ENCODE data around the gene PLPPR5.

PLPPR5 gene

GRCh38 chr1:98906809-98907208 lies 97.9 kb downstream of the PLPPR5 start:
- H3K9ac ChIP-seq (ENCODE audit: low read length): no peak overlapping the region
- H3K4me3 ChIP-seq (ENCODE audit: low read depth in 1 of 2, low read length in 2 of 2): no peak overlapping the region
- H3K36me3 ChIP-seq (ENCODE audit: insufficient read depth, low read length): no peaks in the 10 kb centered on the region
- no peaks in the 10 kb centered on the region for H3K4me1 ChIP-seq (ENCODE audit: insufficient read depth, low read length)
- H3K27ac ChIP-seq (ENCODE audit: low read depth, low read length): no peak overlapping the region
- H3K9me3 ChIP-seq (ENCODE audit: low read length): no peaks in the 10 kb centered on the region
- no peaks in the 10 kb centered on the region for H3K27me3 ChIP-seq (ENCODE audit: control insufficient read depth in 1 of 2, insufficient read depth in 2 of 2, low read length in 2 of 2)

DNA sequence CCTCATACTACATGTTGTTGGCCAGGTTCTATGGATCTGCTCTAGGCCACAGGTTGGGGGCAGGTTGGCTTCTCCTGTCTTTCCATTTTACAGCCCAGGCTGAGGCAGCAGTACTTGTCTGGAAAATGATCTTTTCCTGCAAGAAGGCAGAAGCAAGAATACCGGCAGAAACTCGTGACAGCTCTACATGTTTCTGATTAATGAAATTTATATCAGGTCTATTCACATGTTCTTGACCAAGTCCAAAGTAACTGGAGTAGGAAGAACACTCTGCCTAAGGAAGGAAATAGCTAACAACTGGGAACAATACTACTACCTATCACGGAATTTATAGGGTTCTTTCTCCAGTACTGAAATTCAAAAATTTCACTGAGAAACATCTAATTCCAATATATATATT lies 98.3 kb downstream of the PLPPR5 start:
- H3K27ac ChIP-seq (ENCODE audit: low read depth, low read length): no peak overlapping the region
- no peak overlapping the region for H3K9ac ChIP-seq (ENCODE audit: low read length)
- no peaks in the 10 kb centered on the region for H3K27me3 ChIP-seq (ENCODE audit: control insufficient read depth in 1 of 2, insufficient read depth in 2 of 2, low read length in 2 of 2)
- no peak overlapping the region for H3K4me3 ChIP-seq (ENCODE audit: low read depth in 1 of 2, low read length in 2 of 2)
- no peaks in the 10 kb centered on the region for H3K9me3 ChIP-seq (ENCODE audit: low read length)
- H3K4me1 ChIP-seq (ENCODE audit: insufficient read depth, low read length): no peaks in the 10 kb centered on the region
- no peaks in the 10 kb centered on the region for H3K36me3 ChIP-seq (ENCODE audit: insufficient read depth, low read length)

DNA sequence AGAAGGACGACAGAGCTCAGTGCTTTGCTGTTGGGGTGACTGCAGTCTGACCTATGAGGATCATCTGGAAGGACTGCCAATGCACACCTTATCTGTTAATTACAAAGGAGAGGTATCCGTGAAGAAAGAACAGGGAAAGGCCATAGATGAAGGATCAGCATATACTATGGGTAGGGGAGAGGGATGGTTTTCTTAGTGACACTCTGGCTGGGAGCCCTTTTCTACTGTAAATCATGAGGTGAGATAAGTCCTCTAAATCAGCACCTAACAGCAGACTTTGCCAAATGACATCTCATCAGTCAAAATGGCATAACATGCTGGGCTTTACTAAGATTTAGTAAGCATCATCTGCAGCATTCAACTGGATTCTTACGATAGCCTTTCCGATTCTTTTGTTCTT lies 100.0 kb downstream of the PLPPR5 start:
- Histone ChIP-seq H3K9ac (ENCODE audit: low read length) (no peak overlapping the region), H3K4me1 (ENCODE audit: insufficient read depth, low read length) (no peaks in the 10 kb centered on the region), H3K9me3 (ENCODE audit: low read length) (no peaks in the 10 kb centered on the region), H3K36me3 (ENCODE audit: insufficient read depth, low read length) (no peaks in the 10 kb centered on the region), H3K4me3 (ENCODE audit: low read depth in 1 of 2, low read length in 2 of 2) (no peak overlapping the region), H3K27me3 (ENCODE audit: control insufficient read depth in 1 of 2, insufficient read depth in 2 of 2, low read length in 2 of 2) (no peaks in the 10 kb centered on the region), H3K27ac (ENCODE audit: low read depth, low read length) (no peak overlapping the region)

GRCh38 chr1:98903726-98904125 lies 100.9 kb downstream of the PLPPR5 start:
- Histone ChIP-seq H3K4me3 (ENCODE audit: low read depth in 1 of 2, low read length in 2 of 2) (no peak overlapping the region), H3K27ac (ENCODE audit: low read depth, low read length) (no peak overlapping the region), H3K36me3 (ENCODE audit: insufficient read depth, low read length) (no peaks in the 10 kb centered on the region), H3K4me1 (ENCODE audit: insufficient read depth, low read length) (no peaks in the 10 kb centered on the region), H3K27me3 (ENCODE audit: control insufficient read depth in 1 of 2, insufficient read depth in 2 of 2, low read length in 2 of 2) (no peaks in the 10 kb centered on the region), H3K9ac (ENCODE audit: low read length) (no peak overlapping the region), H3K9me3 (ENCODE audit: low read length) (no peaks in the 10 kb centered on the region)

GRCh38 chr1:98903261-98903660 lies 101.4 kb downstream of the PLPPR5 start:
- no peak overlapping the region for H3K27ac ChIP-seq (ENCODE audit: low read depth, low read length)
- H3K4me1 ChIP-seq (ENCODE audit: insufficient read depth, low read length): no peaks in the 10 kb centered on the region
- H3K27me3 ChIP-seq (ENCODE audit: control insufficient read depth in 1 of 2, insufficient read depth in 2 of 2, low read length in 2 of 2): no peaks in the 10 kb centered on the region
- H3K9me3 ChIP-seq (ENCODE audit: low read length): no peaks in the 10 kb centered on the region
- H3K4me3 ChIP-seq (ENCODE audit: low read depth in 1 of 2, low read length in 2 of 2): no peak overlapping the region
- H3K9ac ChIP-seq (ENCODE audit: low read length): no peak overlapping the region
- H3K36me3 ChIP-seq (ENCODE audit: insufficient read depth, low read length): no peaks in the 10 kb centered on the region

- H3K36me3 ChIP-seq (ENCODE audit: insufficient read depth, low read length): no peaks in the 10 kb centered on the region
- no peaks in the 10 kb centered on the region for H3K27me3 ChIP-seq (ENCODE audit: control insufficient read depth in 1 of 2, insufficient read depth in 2 of 2, low read length in 2 of 2)
- H3K4me1 ChIP-seq (ENCODE audit: insufficient read depth, low read length): no peaks in the 10 kb centered on the region
- H3K9me3 ChIP-seq (ENCODE audit: low read length): no peaks in the 10 kb centered on the region
- no peak overlapping the region for H3K27ac ChIP-seq (ENCODE audit: low read depth, low read length)
- H3K9ac ChIP-seq (ENCODE audit: low read length): no peak overlapping the region
- no peak overlapping the region for H3K4me3 ChIP-seq (ENCODE audit: low read depth in 1 of 2, low read length in 2 of 2)
These were observed 105.7 kb downstream of the PLPPR5 start for GRCh38 chr1:98898940-98899339.

DNA sequence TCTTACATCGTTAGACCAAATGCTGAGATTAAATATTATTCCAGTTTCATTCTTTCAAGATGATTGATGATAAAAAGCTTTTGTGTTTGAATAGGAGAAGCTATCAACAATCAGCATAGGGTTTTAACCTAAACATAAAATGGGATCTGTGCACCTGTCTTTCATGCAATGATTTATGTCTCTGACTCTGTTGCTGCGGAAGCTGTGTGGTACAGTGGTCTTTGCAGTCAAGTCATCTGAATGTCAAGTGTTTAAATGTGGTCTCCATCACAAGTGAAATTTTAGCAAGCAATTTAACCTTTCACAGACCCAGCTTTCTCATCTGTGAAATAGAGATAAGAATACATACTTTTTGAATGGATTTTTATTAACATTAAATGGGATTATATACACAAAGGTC lies 107.2 kb downstream of the PLPPR5 start:
- Histone ChIP-seq H3K27me3 (ENCODE audit: control insufficient read depth in 1 of 2, insufficient read depth in 2 of 2, low read length in 2 of 2) (no peaks in the 10 kb centered on the region), H3K4me3 (ENCODE audit: low read depth in 1 of 2, low read length in 2 of 2) (no peak overlapping the region), H3K4me1 (ENCODE audit: insufficient read depth, low read length) (no peaks in the 10 kb centered on the region), H3K36me3 (ENCODE audit: insufficient read depth, low read length) (no peaks in the 10 kb centered on the region), H3K27ac (ENCODE audit: low read depth, low read length) (no peak overlapping the region), H3K9ac (ENCODE audit: low read length) (no peak overlapping the region), H3K9me3 (ENCODE audit: low read length) (no peaks in the 10 kb centered on the region)

- no peaks in the 10 kb centered on the region for H3K36me3 ChIP-seq (ENCODE audit: insufficient read depth, low read length)
- no peaks in the 10 kb centered on the region for H3K4me1 ChIP-seq (ENCODE audit: insufficient read depth, low read length)
- no peak overlapping the region for H3K9ac ChIP-seq (ENCODE audit: low read length)
- H3K27me3 ChIP-seq (ENCODE audit: control insufficient read depth in 1 of 2, insufficient read depth in 2 of 2, low read length in 2 of 2): no peaks in the 10 kb centered on the region
- H3K9me3 ChIP-seq (ENCODE audit: low read length): no peaks in the 10 kb centered on the region
- H3K27ac ChIP-seq (ENCODE audit: low read depth, low read length): no peak overlapping the region
- H3K4me3 ChIP-seq (ENCODE audit: low read depth in 1 of 2, low read length in 2 of 2): no peak overlapping the region
These were observed 107.8 kb downstream of the PLPPR5 start for GRCh38 chr1:98896711-98897445.

GRCh38 chr1:98893371-98893770 lies 111.3 kb downstream of the PLPPR5 start:
- no peak overlapping the region for H3K4me3 ChIP-seq (ENCODE audit: low read depth in 1 of 2, low read length in 2 of 2)
- no peaks in the 10 kb centered on the region for H3K9me3 ChIP-seq (ENCODE audit: low read length)
- H3K27me3 ChIP-seq (ENCODE audit: control insufficient read depth in 1 of 2, insufficient read depth in 2 of 2, low read length in 2 of 2): no peaks in the 10 kb centered on the region
- no peak overlapping the region for H3K27ac ChIP-seq (ENCODE audit: low read depth, low read length)
- no peak overlapping the region for H3K9ac ChIP-seq (ENCODE audit: low read length)
- H3K36me3 ChIP-seq (ENCODE audit: insufficient read depth, low read length): no peaks in the 10 kb centered on the region
- H3K4me1 ChIP-seq (ENCODE audit: insufficient read depth, low read length): no peaks in the 10 kb centered on the region

GRCh38 chr1:98888869-98889268 lies 115.8 kb downstream of the PLPPR5 start:
- no peak overlapping the region for H3K27ac ChIP-seq (ENCODE audit: low read depth, low read length)
- H3K36me3 ChIP-seq (ENCODE audit: insufficient read depth, low read length): no peaks in the 10 kb centered on the region
- no peak overlapping the region for H3K4me3 ChIP-seq (ENCODE audit: low read depth in 1 of 2, low read length in 2 of 2)
- no peaks in the 10 kb centered on the region for H3K9me3 ChIP-seq (ENCODE audit: low read length)
- H3K4me1 ChIP-seq (ENCODE audit: insufficient read depth, low read length): no peaks in the 10 kb centered on the region
- no peak overlapping the region for H3K9ac ChIP-seq (ENCODE audit: low read length)
- H3K27me3 ChIP-seq (ENCODE audit: control insufficient read depth in 1 of 2, insufficient read depth in 2 of 2, low read length in 2 of 2): no peaks in the 10 kb centered on the region

GRCh38 chr1:98887507-98887906 lies 117.2 kb downstream of the PLPPR5 start:
- Histone ChIP-seq H3K4me1 (ENCODE audit: insufficient read depth, low read length) (no peaks in the 10 kb centered on the region), H3K36me3 (ENCODE audit: insufficient read depth, low read length) (no peaks in the 10 kb centered on the region), H3K9me3 (ENCODE audit: low read length) (no peaks in the 10 kb centered on the region), H3K27ac (ENCODE audit: low read depth, low read length) (no peak overlapping the region), H3K27me3 (ENCODE audit: control insufficient read depth in 1 of 2, insufficient read depth in 2 of 2, low read length in 2 of 2) (no peaks in the 10 kb centered on the region), H3K4me3 (ENCODE audit: low read depth in 1 of 2, low read length in 2 of 2) (no peak overlapping the region), H3K9ac (ENCODE audit: low read length) (no peak overlapping the region)

GRCh38 chr1:98884864-98885263 lies 119.8 kb downstream of the PLPPR5 start:
- H3K4me1 ChIP-seq (ENCODE audit: insufficient read depth, low read length): no peaks in the 10 kb centered on the region
- H3K27ac ChIP-seq (ENCODE audit: low read depth, low read length): no peak overlapping the region
- H3K9ac ChIP-seq (ENCODE audit: low read length): no peak overlapping the region
- H3K4me3 ChIP-seq (ENCODE audit: low read depth in 1 of 2, low read length in 2 of 2): no peak overlapping the region
- no peaks in the 10 kb centered on the region for H3K36me3 ChIP-seq (ENCODE audit: insufficient read depth, low read length)
- H3K27me3 ChIP-seq (ENCODE audit: control insufficient read depth in 1 of 2, insufficient read depth in 2 of 2, low read length in 2 of 2): no peaks in the 10 kb centered on the region
- no peaks in the 10 kb centered on the region for H3K9me3 ChIP-seq (ENCODE audit: low read length)
